ENCODE results near the gene ODAM.
"Not testable (repeated sequence)": the region's sequence is repeated elsewhere in the genome, so short reads cannot be mapped to it uniquely, and the experiment has no call there.

Gene ODAM

GRCh38 chr4:70225824-70226223 is 30.3 kb downstream of the ODAM start, which contains the start of gene FDCSP:
FDCSP (plus strand) TSS chr4:70226124; CDS start chr4:70231195, 5,071 bp downstream.
- DNase-seq = no peak

GRCh38 chr4:70236125-70236524 is 40.6 kb downstream of the ODAM start:
- DNase-seq = no peak

GRCh38 chr4:70239131-70239883 is 43.8 kb downstream of the ODAM start:
- DNase-seq = no peak

GRCh38 chr4:70239884-70240591 is 44.5 kb downstream of the ODAM start:
- DNase-seq = no peak

DNA sequence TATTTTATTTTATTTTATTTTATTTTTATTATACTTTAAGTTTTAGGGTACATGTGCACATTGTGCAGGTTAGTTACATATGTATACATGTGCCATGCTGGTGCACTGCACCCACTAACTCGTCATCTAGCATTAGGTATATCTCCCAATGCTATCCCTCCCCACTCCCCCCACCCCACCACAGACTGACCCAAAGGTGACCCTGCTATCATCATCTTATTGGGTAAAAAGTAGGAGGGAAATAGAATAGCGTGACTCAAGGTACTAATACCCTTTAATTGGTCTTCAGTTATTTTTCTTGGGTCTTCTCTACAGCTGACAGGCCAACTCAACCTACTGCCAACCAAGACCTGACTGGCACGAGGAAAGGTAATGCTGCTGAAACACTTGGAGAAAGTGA is 46.8 kb downstream of the ODAM start, which contains the start of gene CSN3:
Gene CSN3, plus strand, starts transcription at position 301 of the 400 bp plus-strand sequence. CDS start 2,223 bp downstream, outside the sequence.
- not testable (repeated sequence) for DNase-seq

DNA sequence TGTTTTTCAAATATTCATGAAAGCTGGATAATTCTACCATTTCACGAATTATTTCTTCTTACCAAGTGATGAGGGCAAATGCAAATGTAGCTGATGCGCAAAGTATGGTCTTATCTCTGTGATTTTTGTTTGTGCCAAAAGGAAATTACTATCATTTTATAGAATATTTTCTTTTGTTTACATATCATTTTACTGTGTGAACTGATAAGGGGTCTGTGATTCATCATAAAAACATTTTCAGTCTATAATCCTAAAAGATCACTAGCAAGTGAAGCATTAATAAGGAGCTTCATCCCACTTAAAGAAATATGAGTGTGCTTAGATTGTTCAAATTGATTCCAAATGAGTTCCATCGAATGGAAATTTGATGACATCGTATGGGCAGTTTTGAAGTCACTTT is 47.6 kb downstream of the ODAM start:
- DNase-seq = no peak

DNA sequence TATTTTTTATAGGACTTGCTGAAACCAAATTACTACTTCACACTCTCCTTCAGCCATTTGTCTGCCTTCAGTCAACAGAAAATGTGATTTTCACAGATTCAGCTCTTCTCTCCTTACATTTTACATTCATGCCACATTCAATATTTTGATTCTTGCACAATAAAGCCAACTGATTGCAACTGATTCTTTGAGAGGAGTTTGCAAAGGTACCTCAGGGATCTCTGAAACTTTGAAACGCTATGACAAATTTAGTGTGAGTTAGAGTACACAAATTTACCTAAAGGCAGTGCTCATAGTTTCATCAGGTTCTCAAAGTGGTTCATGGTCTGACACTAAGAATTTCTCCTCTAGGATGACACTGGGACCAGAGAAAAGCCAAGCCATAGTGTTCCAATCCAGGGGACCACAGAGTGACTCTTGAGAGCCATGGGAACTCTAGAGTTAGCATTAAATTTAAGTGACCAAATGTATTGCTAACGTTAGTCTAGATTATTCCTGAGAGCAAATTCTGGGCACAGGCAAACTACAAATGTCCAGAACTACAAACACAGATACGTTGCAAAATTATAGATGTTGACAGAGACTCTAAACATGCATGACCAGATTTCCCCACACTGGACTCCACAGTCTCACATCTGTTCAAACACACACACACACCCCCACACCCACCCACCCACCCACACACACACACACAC is 55.9 kb downstream of the ODAM start:
- DNase-seq = no peak

- no peak for DNase-seq
These were observed 56.4 kb downstream of the ODAM start for GRCh38 chr4:70251945-70252277.
